Osteoblast (primary cell): ENCODE results near the gene POU2F3. TPM values are rescaled to one million over a fixed set of nuclear protein-coding genes. Genes with fewer than 3 reads are reported as not detected.

ENCODE experiments used
- DNase-seq: peaks from one replicate; pipeline ENCODE4 v3.0.0; 2011; ENCODE audit warnings: low spot score, mixed read lengths; ENCODE audit not compliant: insufficient read length; ENCODE audit errors: missing footprints
- H2AFZ ChIP-seq: 2 replicates; pipeline ENCODE4 v1.6.0; 2011; ENCODE audit warnings: mild to moderate bottlenecking, low read length
- H3K27ac ChIP-seq: 2 replicates; pipeline ENCODE4 v1.5.1; 2011; ENCODE audit warnings: mild to moderate bottlenecking, low read depth, low read length, moderate library complexity
- H3K27me3 ChIP-seq: 2 replicates; pipeline ENCODE4 v1.6.0; 2012; ENCODE audit warnings: mild to moderate bottlenecking, control low read depth, inconsistent platforms, low read length, moderate library complexity; ENCODE audit not compliant: insufficient read depth
- H3K36me3 ChIP-seq: 2 replicates; pipeline ENCODE4 v1.5.1; 2011; ENCODE audit warnings: mild to moderate bottlenecking, low read length, control low read depth, moderate library complexity; ENCODE audit not compliant: insufficient read depth
- H3K4me1 ChIP-seq: 2 replicates; pipeline ENCODE4 v1.5.1; 2011; ENCODE audit warnings: mild to moderate bottlenecking, low read length, control low read depth, moderate library complexity; ENCODE audit not compliant: insufficient read depth
- H3K4me2 ChIP-seq: 2 replicates; pipeline ENCODE4 v1.6.0; 2011; ENCODE audit warnings: mild to moderate bottlenecking, low read length; ENCODE audit not compliant: insufficient read depth
- H3K4me3 ChIP-seq: fragments of 200-600 bp; sonication (generic); 3 replicates; pipeline ENCODE4 v1.5.1; 2012; ENCODE audit warnings: mild to moderate bottlenecking, low read length, inconsistent platforms; ENCODE audit not compliant: insufficient read depth
- H3K79me2 ChIP-seq: 2 replicates; pipeline ENCODE4 v1.6.0; 2012; ENCODE audit warnings: mild to moderate bottlenecking, low read length, control low read depth, inconsistent platforms; ENCODE audit not compliant: insufficient read depth
- H3K9me3 ChIP-seq: 2 replicates; pipeline ENCODE4 v1.5.1; 2011; ENCODE audit warnings: low read depth, low read length, control low read depth
- H4K20me1 ChIP-seq: 2 replicates; pipeline ENCODE4 v1.6.0; 2012; ENCODE audit warnings: mild to moderate bottlenecking, low read length, control low read depth; ENCODE audit not compliant: insufficient read depth
- total RNA-seq: library from RNA; depleted of rRNA; stranded (reverse); fragments of >200 nt; gene quantifications from 2 replicates; pipeline ENCODE4 v1.2.3, GENCODE V29; 2012
- TF ChIP-seq, protein P1 (sequence below): IDR thresholded peaks from 2 replicates; pipeline ENCODE4 v1.5.1; 2011; ENCODE audit warnings: mild to moderate bottlenecking, low read depth, low read length, moderate library complexity; ENCODE audit errors: extremely low read depth

The POU2F3 gene
- total RNA-seq, 1 donor: under 0.01 TPM

GRCh38 chr11:120219938-120220746 lies 19.8 kb upstream of the POU2F3 start:
- Histone ChIP-seq H3K9me3 (no peaks in the 10 kb centered on the region), H3K27ac (no peak overlapping the region), H3K36me3 (no peaks in the 10 kb centered on the region), H3K4me1 (peaks cover 9% of the 10 kb centered on the region), H4K20me1 (peaks cover 44% of the 10 kb centered on the region), H3K79me2 (peaks cover 4% of the 10 kb centered on the region), H2AFZ (no peak overlapping the region), H3K4me2 (no peak overlapping the region), H3K4me3 (no peak overlapping the region), H3K27me3 (no peaks in the 10 kb centered on the region)
- TF ChIP-seq, protein P1, sequence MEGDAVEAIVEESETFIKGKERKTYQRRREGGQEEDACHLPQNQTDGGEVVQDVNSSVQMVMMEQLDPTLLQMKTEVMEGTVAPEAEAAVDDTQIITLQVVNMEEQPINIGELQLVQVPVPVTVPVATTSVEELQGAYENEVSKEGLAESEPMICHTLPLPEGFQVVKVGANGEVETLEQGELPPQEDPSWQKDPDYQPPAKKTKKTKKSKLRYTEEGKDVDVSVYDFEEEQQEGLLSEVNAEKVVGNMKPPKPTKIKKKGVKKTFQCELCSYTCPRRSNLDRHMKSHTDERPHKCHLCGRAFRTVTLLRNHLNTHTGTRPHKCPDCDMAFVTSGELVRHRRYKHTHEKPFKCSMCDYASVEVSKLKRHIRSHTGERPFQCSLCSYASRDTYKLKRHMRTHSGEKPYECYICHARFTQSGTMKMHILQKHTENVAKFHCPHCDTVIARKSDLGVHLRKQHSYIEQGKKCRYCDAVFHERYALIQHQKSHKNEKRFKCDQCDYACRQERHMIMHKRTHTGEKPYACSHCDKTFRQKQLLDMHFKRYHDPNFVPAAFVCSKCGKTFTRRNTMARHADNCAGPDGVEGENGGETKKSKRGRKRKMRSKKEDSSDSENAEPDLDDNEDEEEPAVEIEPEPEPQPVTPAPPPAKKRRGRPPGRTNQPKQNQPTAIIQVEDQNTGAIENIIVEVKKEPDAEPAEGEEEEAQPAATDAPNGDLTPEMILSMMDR: no peak
- DNase-seq: no peak

- Histone ChIP-seq H3K9me3 (no peaks in the 10 kb centered on the region), H3K79me2 (peaks cover 4% of the 10 kb centered on the region), H3K27me3 (no peaks in the 10 kb centered on the region), H3K36me3 (no peaks in the 10 kb centered on the region), H3K4me2 (no peak overlapping the region), H4K20me1 (peaks cover 38% of the 10 kb centered on the region), H2AFZ (no peak overlapping the region), H3K4me1 (peaks cover 5% of the 10 kb centered on the region), H3K4me3 (no peak overlapping the region), H3K27ac (no peak overlapping the region)
- no peak for DNase-seq
- TF ChIP-seq, protein P1: no peak
Measured at GRCh38 chr11:120220747-120221037, 19.2 kb upstream of the POU2F3 start.

- Histone ChIP-seq H3K4me1 (peaks cover 3% of the 10 kb centered on the region), H3K4me2 (no peak overlapping the region), H3K9me3 (no peaks in the 10 kb centered on the region), H2AFZ (no peak overlapping the region), H4K20me1 (peaks cover 33% of the 10 kb centered on the region), H3K4me3 (no peak overlapping the region), H3K27ac (no peak overlapping the region), H3K27me3 (no peaks in the 10 kb centered on the region), H3K79me2 (peaks cover 4% of the 10 kb centered on the region), H3K36me3 (no peaks in the 10 kb centered on the region)
- TF ChIP-seq, protein P1: no peak
- no peak for DNase-seq
Measured at GRCh38 chr11:120221115-120221752, 18.7 kb upstream of the POU2F3 start.

DNA sequence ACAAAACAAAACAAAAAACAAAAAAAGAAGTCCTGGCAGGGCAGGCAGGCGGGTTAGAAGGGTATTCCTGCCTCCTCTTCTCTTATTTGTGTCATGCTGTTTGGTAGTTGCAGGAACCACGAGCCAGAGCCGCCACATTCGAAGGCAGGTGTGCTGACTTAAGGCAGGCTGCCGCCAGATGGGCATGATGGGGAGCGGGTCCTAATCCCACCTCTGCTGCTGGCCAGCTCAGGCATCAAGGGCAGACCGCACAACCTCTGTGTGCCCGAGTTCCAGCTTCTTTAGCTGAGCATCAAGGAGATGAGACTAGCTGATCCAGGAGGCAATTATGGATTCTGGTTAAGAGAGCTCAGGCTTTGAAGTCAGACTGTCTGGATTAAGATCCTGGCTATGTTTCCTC lies 17.0 kb upstream of the POU2F3 start:
- H3K27me3 ChIP-seq: no peaks in the 10 kb centered on the region
- no peak overlapping the region for H3K27ac ChIP-seq
- TF ChIP-seq, protein P1: no peak
- H2AFZ ChIP-seq: no peak overlapping the region
- no peak overlapping the region for H3K4me2 ChIP-seq
- DNase-seq: no peak
- H3K4me1 ChIP-seq: peaks cover 1% of the 10 kb centered on the region
- H3K79me2 ChIP-seq: peaks cover 2% of the 10 kb centered on the region
- peaks cover 21% of the 10 kb centered on the region for H4K20me1 ChIP-seq
- H3K4me3 ChIP-seq: no peak overlapping the region
- no peaks in the 10 kb centered on the region for H3K9me3 ChIP-seq
- H3K36me3 ChIP-seq: no peaks in the 10 kb centered on the region
